NCI-H510A (cell line): Measurements from ENCODE around the gene DLAT.
"Not testable (repeated sequence)": the region's sequence is repeated elsewhere in the genome, so short reads cannot be mapped to it uniquely, and the experiment has no call there.

Source experiments
- DNase-seq: peaks from one replicate; lab custom pipeline; 2025; lab: John Stamatoyannopoulos, UW

Gene DLAT

GRCh38 chr11:112005422-112006094, 19.6 kb upstream of the DLAT start:
- no peak for DNase-seq

GRCh38 chr11:112006095-112006441, 19.1 kb upstream of the DLAT start:
- DNase-seq, result not testable (repeated sequence)

DNA sequence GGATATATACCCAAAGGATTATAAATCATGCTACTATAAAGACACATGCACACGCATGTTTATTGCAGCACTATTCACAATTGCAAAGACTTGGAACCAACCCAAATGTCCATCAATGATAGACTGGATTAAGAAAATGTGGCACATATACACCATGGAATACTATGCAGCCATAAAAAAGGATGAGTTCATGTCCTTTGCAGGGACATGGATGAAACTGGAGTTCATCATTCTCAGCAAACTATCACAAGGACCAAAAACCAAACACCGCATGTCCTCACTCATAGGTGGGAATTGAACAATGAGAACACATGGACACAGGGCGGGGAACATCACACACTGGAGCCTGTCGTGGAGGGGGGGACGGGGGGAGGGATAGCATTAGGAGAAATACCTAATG, 13.8 kb upstream of the DLAT start:
- not testable (repeated sequence) for DNase-seq

DNA sequence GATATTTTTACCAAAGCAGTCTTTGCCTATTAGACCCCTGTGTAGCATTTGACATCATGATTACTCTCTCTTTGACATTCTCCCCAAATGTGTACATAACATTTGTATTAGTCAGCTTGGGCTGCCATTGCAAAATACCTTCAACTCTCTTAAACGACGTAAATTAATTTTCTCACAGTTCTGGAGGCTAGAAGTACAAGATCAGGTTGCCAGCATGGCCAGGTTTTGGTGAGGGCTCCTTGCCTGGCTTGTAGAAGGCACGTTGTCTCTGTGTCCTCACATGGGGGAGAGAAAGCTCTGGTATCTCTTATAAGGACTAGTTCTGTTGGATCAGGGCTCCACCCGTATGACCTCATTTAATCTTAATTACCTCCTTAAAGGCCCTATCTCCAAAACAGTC, 12.3 kb upstream of the DLAT start:
- DNase-seq, result no peak

DNA sequence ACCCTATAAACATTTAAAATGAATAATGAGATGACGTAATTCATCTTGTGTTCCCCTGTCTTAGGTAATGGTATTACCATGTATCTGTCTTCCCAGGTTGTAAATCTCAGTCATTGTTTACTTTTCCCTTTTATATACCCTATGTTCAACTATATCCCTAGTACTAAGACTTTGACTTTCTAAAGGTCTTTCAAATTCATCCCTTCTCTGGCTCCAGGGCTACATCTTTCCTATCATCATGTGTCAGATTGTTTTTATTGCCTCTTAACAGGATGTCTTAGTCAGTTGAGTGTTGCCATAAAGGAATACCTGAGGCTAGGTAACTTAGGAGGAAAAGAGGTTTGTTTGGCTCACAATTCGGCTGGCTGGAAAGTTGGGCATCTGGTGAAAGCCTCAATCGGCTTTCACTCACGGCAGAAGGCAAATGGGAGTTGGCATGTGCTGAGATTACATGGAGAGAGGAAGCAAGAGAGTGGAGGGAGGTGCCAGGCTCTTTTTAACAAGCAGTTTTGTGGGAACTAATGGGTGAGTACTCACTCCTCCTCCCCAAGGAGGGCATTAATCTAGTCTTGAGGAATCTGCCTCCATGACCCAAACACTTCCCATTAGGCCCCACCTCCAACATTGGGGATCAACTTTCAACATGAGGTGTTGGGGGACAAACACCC, 11.6 kb upstream of the DLAT start:
- no peak for DNase-seq

- no peak for DNase-seq
Observed at GRCh38 chr11:112016088-112016764, 9.0 kb upstream of the DLAT start.

DNA sequence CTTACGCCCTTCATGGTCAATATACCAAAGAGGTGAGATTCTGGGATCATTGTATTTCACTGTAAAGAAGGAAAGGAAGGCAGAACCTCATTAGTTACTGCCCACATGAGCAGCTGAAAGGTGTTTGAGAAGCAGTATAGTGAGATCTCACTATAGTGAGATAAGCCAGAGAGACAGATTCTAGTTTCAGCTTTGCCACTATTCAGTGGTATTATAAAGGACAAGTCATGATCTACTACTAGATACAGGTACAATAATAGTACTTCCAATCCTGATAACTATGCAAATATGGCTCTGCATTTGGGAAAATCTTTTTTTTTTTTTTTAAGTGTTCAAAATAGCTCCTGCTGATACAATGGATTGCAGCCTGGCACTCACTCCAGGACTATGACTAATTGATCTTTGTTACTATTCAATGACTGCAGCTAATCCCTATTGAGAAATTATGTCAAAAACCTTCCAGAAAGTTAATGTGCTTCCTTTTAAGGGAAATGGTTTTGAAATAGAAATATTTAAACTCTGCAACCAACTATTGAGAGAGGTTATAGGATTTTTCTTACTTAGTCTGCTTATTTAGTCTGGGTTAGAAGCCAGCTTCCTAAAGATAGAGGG, 8.3 kb upstream of the DLAT start:
- no peak for DNase-seq

DNA sequence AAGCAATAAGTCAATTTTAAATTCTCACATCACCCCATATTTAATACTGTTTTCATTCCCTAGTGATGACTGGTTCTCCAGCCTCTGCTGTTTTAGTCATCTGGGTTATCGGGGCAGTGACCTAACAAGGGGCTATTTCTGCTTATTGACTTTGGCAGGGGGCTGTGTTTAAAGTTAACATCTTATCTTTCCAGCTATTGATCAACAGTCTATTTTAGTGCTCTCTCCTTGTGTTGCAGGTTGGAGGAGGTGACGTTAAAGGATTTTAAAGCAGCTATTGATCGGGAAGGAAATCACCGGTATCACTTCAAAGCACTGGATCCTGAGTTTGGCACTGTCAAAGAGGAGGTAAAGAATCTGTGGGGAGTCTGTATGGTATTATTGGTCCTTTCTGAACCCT, 7.7 kb upstream of the DLAT start:
- DNase-seq, result no peak

DNA sequence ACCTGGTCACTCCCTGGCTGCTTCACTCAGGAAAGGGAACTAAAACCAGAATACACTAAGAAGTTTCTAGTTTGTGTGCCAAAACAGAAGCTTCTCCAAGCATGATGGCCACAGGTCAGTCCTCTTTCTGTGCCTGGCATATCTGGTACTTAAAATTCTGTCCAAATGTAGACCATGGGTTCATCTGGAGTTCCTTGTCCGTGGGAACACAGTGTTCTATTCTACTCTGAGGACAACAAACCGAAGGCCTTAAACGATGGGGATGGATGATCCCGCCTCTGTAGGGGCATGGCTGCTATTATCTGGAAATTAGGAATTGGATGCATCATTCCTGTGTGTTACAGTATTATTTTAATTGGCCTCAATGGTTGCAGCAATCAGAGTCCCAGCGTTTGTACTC, 6.1 kb upstream of the DLAT start:
- DNase-seq, result no peak

GRCh38 chr11:112023104-112023503, 2.1 kb upstream of the DLAT start:
- no peak for DNase-seq

DNA sequence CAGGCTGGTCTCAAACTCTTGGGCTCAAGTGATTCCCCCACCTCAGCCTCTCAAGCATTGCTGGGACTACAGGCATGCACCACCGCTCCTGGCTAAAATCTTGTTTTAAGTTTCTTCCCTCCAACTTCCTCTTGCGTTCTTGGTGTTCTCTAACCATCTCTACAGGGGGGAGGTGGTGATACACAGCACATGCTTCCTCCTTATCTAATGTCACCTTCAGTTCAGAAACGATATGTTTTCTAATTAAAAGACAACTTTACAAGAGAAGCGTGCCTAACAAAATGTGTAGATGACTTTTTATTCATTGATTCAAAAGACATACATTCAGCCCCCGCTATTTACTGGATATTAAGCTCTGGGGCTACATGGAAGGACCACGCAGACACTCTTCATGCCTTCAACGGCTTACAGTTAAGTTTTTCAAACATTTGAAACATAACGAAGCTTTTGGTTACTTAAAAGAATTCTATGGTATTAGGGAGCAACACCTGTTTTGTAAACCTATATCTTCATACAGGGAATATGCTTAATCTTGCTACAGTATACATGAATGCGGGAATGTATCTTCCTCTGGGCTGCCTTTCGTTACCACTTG, 933 bp upstream of the DLAT start:
- DNase-seq, result no peak

DNA sequence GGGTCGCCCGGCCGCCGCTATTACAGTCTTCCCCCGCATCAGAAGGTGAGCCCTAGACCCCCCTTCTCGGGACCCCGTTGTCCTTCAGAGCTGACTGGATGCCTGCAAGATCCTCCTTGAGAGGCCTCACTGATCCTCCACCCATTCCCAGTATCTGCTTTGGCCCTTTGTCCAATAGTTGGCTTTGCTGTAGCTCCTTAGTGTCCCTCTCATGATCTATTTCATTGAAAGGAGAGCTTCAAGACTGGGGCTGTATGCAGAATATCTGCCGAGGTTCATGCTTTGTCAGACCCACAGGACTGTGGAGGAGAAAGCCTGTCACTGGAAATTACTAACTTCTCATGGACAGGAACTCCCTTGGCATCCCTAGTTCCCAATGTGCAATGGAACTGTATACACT, 499 bp downstream of the DLAT start:
- no peak for DNase-seq

DNA sequence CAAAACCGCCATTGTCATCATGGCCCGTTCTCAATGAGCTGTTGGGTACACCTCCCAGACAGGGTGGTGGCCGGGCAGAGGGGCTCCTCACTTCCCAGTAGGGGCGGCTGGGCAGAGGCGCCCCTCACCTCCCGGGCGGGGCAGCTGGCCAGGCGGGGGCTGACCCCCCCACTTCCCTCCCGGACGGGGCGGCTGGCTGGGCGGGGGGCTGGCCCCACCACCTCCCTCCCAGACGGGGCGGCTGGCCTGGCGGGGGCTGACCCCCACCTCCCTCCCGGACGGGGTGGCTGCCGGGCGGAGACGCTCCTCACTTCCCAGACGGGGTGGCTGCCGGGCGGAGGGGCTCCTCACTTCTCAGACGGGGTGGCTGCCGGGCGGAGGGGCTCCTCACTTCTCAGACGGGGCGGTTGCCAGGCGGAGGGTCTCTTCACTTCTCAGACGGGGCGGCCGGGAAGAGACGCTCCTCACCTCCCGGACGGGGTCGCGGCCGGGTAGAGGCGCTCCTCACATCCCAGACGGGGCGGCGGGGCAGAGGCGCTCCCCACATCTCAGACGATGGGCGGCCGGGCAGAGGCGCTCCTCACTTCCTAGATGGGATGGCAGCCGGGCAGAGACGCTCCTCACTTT, 1.7 kb downstream of the DLAT start:
- not testable (repeated sequence) for DNase-seq

- DNase-seq, result no peak
Observed at GRCh38 chr11:112029460-112029859, 4.3 kb downstream of the DLAT start.

DNA sequence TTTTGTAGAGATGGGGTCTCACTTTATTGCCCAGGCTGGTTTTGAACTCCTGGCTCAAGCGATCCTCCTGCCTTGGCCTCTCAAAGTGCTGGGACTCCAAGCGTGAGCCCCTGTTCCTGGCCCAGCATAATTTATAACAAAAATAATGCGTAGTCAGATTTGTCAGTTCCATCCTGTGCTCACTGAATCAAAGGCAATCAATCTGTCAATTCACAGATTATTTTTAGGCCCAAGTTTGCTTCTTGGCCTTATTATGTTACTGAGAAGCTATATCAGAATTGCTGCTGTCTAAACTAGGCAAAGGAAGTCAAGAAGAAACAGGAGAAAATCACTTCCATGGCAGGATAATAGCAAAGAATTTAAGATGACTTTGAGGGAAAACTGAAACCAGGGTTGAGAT, 8.7 kb downstream of the DLAT start:
- DNase-seq, result no peak

- no peak for DNase-seq
Observed at GRCh38 chr11:112037527-112037926, 12.3 kb downstream of the DLAT start.

GRCh38 chr11:112042161-112042960, 17.2 kb downstream of the DLAT start:
- no peak for DNase-seq

- DNase-seq, result no peak
Observed at GRCh38 chr11:112042961-112043304, 17.7 kb downstream of the DLAT start.

DNA sequence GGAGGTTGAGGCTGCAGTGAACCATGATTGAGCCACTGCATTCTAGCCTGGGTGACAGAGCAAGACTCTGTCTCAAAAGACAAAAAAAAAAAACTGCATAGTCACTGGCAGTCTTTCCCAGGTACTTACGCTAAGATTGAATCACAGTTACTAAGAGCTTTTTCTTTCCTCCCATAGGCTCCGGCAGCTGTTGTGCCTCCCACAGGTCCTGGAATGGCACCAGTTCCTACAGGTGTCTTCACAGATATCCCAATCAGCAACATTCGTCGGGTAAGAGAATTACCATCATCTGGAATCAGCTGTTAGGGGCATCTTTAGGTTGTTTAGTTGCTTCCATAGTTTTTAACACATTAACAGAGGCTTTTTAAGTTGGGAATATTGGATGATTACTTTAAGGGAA, 19.8 kb downstream of the DLAT start:
- DNase-seq, result no peak

DNA sequence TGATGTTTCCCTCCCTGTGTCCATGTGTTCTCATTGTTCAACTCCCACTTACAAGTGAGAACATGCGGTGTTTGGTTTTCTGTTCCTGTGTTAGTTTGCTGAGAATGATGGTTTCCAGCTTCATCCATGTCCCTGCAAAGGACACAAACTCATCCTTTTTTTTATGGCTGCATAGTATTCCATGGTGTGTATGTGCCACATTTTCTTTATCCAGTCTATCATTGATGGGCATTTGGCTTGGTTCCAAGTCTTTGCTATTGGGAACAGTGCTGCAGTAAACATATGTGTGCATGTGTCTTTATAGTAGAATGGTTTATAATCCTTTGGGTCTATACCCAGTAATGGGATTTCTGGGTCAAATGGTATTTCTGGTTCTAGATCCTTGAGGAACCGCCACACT, 21.4 kb downstream of the DLAT start:
- DNase-seq, result not testable (repeated sequence)

- DNase-seq, result not testable (repeated sequence)
Observed at GRCh38 chr11:112048256-112048655, 23.0 kb downstream of the DLAT start.
